IPS-18a (cell line): ENCODE data around the gene SHC1.
A peak's percentile ranks its signal among the peaks of the same experiment; 100 is the strongest.

Source experiments
- H3K27ac ChIP-seq: one replicate; pipeline ENCODE4 v1.5.1; 2013; ENCODE audit warnings: low read length
- H3K27me3 ChIP-seq: one replicate; pipeline ENCODE4 v1.6.1; 2013; ENCODE audit warnings: mild to moderate bottlenecking, low read length; ENCODE audit not compliant: control insufficient read depth, insufficient read depth
- H3K36me3 ChIP-seq: one replicate; pipeline ENCODE4 v1.6.1; 2013; ENCODE audit warnings: low read depth, low read length; ENCODE audit not compliant: control insufficient read depth
- H3K4me1 ChIP-seq: one replicate; pipeline ENCODE4 v1.6.1; 2013; ENCODE audit warnings: low read depth, low read length; ENCODE audit not compliant: control insufficient read depth
- H3K4me3 ChIP-seq: one replicate; pipeline ENCODE4 v1.5.1; 2013; ENCODE audit warnings: low read length
- H3K9ac ChIP-seq: one replicate; pipeline ENCODE4 v1.6.1; 2013; ENCODE audit warnings: mild to moderate bottlenecking, low read length, moderate library complexity
- H3K9me3 ChIP-seq: one replicate; pipeline ENCODE4 v1.6.1; 2013; ENCODE audit warnings: low read depth, low read length; ENCODE audit not compliant: control insufficient read depth

SHC1 gene

DNA sequence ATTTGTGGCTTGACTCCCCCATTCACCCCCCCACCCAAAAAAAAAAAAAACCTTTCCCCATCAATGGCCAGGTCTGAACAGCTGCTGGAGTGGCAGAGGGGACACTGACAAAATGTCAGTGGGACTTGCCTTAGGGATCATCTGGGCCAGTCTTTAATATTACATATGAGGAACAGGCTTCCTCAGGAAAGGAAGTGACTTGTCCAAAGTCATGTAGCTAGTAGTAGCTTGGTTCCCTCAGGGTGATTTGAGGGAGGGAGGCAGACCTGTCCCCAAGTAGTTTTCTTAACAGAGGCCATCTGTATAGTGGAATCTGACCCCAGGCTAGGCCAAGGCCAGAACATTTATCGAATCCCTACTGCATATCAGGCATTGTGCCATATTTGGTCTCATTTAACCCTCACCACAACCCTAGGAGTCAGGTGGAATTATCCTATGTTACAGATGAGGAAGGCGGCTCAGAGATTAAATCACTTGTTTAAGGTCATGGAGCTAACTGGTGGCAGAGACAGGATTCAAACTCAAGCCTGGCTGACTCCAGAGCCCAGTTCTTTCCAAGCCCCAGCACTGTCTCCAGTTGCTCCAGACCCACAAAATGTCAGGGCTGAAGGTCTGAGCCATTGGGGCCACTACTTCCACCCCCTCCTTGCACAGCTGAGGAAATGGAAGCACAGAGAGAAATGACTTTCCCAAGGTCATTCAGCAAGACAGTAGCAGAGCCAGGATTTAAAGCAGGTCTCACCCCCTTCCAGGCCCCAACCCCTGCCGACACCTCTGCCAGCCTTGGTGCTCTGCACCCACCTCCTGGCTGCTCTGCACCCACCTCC lies 42.4 kb upstream of the SHC1 start:
- H3K27me3 ChIP-seq: no peaks in the 10 kb centered on the region
- H3K9me3 ChIP-seq: no peaks in the 10 kb centered on the region
- no peak overlapping the region for H3K9ac ChIP-seq
- peaks cover 35% of the 10 kb centered on the region for H3K4me1 ChIP-seq
- H3K4me3 ChIP-seq: no peak overlapping the region
- peaks cover 10% of the 10 kb centered on the region for H3K36me3 ChIP-seq
- no peak overlapping the region for H3K27ac ChIP-seq

DNA sequence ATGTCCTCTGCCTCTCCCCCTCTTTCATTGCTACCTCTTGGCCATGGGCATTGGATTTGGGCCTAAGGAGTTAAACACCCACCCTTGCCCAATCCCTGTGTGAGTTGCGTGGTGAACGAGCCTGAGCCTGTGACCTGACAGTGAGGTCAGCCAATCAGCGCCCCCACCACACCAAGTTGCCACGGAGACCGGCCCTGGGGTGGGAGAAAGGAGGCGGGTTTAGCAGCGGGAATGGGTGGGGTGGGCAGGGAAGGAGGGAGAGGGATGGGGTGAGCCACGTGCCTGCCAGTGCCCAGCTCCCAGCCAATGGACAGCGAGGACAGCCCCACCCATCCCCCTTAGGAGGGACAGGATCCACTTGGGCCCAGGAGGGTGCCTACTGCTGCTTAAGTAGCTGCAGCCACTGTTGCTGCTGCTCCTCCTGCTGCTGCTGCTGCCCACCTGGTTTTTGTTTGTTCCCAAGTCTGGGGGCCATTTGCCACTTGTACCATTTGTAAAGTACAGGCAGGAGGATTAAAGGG lies 41.5 kb upstream of the SHC1 start:
- peak overlapping the region; percentile 42 for H3K4me3 ChIP-seq
- H3K27ac ChIP-seq: peak overlapping the region; percentile 63
- no peaks in the 10 kb centered on the region for H3K9me3 ChIP-seq
- H3K36me3 ChIP-seq: peaks cover 10% of the 10 kb centered on the region
- peaks cover 32% of the 10 kb centered on the region for H3K4me1 ChIP-seq
- no peak overlapping the region for H3K9ac ChIP-seq
- H3K27me3 ChIP-seq: no peaks in the 10 kb centered on the region

DNA sequence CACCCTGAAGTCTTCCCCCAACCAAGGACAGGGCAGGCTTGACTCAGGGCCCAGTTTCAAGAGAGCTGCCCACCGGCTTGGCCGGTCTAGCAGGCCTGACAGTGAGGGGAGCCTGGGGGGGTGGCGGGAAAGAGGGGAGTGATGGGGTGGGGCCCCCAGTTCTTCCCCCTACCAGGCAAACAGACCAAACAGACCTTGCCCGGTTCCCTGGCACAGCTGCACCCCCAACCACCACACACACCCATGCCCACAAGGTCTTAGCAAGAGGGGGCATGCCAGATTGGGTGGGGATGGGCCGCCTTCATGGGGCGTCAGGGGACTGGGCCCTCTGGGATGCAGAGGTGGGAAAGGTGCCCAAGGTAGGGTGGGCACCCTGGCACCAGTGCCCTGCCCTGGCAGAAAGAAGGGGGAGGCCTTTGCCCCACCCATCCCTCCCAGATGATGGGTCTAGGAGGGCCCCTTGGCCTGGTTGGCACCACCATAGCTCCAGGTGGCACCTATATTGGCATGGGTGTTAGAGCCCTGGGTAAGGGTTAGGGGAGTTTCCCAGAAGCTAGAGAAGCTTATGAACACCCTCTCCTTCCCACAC lies 41.0 kb upstream of the SHC1 start:
- Histone ChIP-seq H3K36me3 (peaks cover 10% of the 10 kb centered on the region), H3K9ac (no peak overlapping the region), H3K9me3 (no peaks in the 10 kb centered on the region), H3K4me1 (peaks cover 28% of the 10 kb centered on the region), H3K27me3 (no peaks in the 10 kb centered on the region), H3K4me3 (no peak overlapping the region), H3K27ac (no peak overlapping the region)

DNA sequence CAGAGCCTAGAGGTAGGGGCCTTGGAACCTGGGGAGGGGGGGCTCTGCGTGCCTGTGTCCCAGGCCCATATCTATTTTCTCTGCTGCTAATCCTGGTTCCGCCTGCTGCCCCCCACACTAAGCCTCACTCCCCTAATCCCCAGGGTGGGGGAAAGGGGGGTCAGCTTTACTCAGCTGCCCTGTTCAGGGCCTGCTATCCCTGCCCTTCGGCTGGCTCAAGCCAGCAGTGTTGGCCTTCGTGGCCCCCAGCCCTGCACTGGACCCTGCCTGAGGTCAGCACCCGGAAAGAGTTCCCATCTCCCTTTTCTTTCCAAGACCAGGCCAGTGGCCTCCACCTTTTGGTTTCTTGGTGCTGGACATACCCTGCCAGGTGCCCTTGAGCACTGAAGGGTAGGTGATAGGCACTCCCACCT lies 40.5 kb upstream of the SHC1 start:
- H3K9ac ChIP-seq: no peak overlapping the region
- no peak overlapping the region for H3K27ac ChIP-seq
- peaks cover 27% of the 10 kb centered on the region for H3K4me1 ChIP-seq
- H3K36me3 ChIP-seq: peaks cover 10% of the 10 kb centered on the region
- H3K27me3 ChIP-seq: no peaks in the 10 kb centered on the region
- no peak overlapping the region for H3K4me3 ChIP-seq
- H3K9me3 ChIP-seq: no peaks in the 10 kb centered on the region

DNA sequence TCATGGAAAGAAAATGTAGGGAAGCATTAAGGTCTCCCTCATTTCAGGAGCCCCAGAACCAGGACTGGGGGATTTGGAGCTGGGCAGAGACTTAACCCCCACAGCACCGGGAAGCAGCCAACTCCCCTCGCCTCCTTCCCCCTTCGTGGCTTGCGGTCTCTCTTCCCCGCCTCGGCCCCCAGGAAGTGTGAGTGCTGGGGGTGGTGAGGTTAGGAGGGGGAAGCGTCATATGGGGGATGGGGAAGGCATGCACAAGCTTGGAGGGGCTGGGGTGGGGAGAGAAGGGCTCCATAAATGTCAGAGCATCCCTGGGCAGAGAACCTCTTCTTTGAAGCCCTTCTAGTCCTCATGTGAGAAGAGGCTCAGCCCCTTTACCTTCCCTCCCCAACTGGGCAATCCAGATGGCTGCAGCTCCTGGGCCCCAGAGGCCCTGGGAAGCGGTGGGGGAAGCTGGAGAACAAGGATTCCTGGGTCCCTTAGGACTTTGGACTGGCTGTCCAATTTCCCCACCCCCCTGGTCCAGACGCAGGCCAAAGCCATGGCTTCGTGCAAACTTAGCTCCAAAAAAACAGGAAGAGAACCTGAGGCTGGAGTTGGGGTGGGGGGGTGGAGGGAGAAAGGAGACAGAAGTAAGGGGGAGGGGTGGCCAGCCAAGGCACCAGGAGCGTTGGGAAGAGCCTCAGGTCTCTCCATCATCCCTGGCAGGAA lies 39.8 kb upstream of the SHC1 start:
- peaks cover 6% of the 10 kb centered on the region for H3K36me3 ChIP-seq
- H3K4me1 ChIP-seq: peaks cover 27% of the 10 kb centered on the region
- H3K9ac ChIP-seq: no peak overlapping the region
- no peaks in the 10 kb centered on the region for H3K27me3 ChIP-seq
- no peak overlapping the region for H3K27ac ChIP-seq
- H3K9me3 ChIP-seq: no peaks in the 10 kb centered on the region
- H3K4me3 ChIP-seq: no peak overlapping the region

DNA sequence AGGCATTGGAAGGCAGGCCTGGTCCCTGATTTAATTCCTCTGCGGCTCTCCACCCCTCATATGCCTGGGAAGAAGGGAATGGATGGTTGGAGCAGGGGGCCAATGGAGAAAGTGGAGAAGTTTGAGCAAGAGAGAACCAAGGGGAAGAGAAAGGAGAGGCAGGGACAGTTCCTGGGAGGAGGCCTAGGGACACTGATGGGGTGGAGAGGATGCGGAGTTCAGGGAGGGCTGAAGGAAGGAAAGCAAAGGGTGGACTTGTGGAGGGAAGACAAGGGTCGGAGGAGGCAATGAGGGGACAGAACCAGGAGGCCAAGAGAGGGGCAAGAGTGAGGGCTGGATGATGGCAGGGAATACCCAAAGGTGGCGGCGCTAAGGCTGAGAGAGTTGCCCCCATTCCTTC lies 39.2 kb upstream of the SHC1 start:
- Histone ChIP-seq H3K9me3 (no peaks in the 10 kb centered on the region), H3K27me3 (no peaks in the 10 kb centered on the region), H3K9ac (no peak overlapping the region), H3K4me1 (peaks cover 32% of the 10 kb centered on the region), H3K36me3 (peaks cover 3% of the 10 kb centered on the region), H3K27ac (no peak overlapping the region), H3K4me3 (no peak overlapping the region)

DNA sequence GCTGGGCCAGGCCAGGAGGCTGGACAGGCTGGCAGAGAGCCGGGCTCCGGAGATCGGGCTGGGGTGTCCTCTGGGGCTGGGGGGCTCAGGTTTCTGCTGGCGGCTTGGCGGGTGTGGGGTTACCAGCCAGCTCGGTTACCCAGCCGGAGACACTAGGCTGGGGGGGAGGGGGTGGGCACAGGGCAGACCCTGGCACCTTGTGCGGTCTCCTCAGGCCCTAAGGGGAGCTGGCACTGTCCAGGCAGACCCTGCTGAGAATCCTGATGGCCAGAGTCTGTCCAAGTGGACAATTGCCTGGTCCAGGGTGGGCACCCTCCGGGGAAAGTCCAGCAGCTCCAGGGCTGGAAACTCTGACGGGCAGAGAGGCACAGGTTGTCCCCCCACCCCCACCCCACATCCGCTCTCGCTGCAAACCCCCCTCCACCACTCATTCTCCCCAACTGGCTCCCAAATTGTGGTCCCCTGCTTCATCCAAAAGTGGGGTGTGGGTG lies 38.7 kb upstream of the SHC1 start:
- no peak overlapping the region for H3K27ac ChIP-seq
- no peaks in the 10 kb centered on the region for H3K36me3 ChIP-seq
- H3K9me3 ChIP-seq: no peaks in the 10 kb centered on the region
- H3K9ac ChIP-seq: no peak overlapping the region
- no peaks in the 10 kb centered on the region for H3K27me3 ChIP-seq
- H3K4me3 ChIP-seq: no peak overlapping the region
- H3K4me1 ChIP-seq: peaks cover 37% of the 10 kb centered on the region

DNA sequence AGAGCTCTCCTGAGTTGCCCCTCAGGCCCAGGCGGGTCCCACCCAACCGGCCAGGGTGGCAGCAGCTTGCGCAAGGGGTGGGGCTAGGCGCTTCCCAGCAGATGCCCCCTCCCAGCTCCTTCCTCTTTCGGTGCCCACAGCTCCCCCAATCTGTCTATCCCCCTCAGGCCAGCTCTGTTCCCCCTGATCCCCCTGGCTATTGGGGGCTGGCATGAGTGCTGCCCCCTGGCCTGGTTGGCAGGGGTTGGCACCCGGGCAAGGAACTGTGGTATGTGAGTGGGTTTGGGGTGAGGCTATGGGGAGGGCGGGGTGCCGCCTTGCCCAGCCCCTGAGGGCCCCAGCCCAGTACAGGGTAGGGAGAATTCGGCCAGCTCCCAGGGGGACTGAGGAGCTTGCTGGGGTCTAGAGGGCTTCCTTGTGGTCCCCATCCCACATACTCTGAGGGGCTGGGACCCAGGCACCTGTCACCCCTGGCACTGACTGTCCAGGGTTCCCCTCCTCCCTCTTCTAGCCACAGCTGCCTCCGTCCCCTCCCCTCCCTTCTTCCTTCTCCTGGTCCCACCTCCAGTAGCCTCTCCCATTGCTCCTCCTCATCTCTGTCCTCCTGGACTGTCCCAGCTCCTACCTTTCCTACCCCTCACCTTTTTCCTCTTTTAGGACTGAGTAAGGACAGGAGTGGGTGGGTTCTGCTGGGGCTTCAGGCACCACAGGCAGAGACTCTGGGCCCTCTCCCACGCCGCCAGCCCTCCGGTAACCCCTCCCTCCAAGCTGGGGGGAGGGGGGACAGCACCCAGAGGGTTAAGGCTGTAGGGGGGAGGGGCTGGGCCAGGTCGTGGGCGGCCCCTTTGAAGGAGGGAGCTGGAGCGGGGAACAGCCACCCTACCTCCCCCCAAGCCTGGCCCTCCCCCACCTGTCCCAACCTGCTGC lies 37.7 kb upstream of the SHC1 start:
- Histone ChIP-seq H3K4me3 (peak overlapping the region; percentile 17), H3K4me1 (peaks cover 36% of the 10 kb centered on the region), H3K36me3 (no peaks in the 10 kb centered on the region), H3K9ac (no peak overlapping the region), H3K9me3 (no peaks in the 10 kb centered on the region), H3K27ac (no peak overlapping the region), H3K27me3 (no peaks in the 10 kb centered on the region)

DNA sequence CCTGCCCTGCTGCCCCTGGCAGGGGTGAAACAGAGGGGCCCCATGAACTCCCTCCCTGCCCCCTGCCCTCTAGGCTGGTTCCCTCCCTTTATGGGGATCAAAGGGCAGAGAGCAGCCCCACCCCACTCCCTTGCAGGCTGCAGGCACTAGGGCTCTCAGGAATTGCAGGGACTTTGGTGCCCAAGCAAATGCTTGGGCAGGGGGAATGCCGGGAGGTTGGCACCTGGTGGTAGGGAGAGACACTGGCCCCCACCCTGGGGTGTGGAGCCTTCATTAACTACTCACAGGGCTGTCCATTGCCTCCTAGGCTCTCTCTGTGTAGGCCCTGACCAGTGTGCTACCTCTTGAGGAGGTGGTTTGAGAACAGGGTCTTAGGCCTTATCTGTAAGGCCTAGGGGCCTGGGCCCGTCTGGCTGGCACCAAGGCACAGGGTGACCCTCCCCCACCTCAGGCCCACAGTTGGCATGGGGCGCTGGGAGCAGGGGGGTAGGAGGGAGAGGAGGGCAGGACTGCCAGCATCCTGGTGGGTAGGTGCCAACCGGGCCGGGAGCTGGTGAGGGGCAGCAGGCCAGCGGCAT lies 36.8 kb upstream of the SHC1 start:
- no peak overlapping the region for H3K27ac ChIP-seq
- no peaks in the 10 kb centered on the region for H3K36me3 ChIP-seq
- no peaks in the 10 kb centered on the region for H3K9me3 ChIP-seq
- no peak overlapping the region for H3K4me3 ChIP-seq
- no peaks in the 10 kb centered on the region for H3K27me3 ChIP-seq
- peaks cover 27% of the 10 kb centered on the region for H3K4me1 ChIP-seq
- H3K9ac ChIP-seq: no peak overlapping the region

DNA sequence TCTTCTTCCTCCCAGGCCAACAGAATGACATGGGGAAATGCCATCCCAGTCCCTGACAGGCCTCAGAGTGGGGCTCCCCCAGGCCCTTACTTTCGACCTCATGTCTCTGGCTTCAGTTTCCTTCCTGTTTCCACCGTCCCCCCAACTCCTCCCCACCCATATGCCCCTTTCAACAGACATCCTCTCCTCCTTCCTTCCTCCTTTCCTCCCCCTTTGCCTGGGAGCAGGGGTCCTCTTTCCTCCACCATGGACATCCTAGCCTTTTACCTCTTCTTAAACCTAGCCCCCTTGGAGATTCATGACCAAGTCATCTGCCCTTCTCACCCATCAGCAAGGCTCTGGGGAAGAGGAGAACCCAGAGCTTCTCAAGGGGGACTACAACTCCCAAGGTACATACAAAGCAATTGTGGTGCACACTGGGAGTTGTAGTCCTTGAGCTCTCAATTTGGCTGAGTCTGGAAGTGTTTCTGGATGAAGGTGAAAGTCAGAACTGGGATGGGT lies 36.1 kb upstream of the SHC1 start:
- Histone ChIP-seq H3K36me3 (no peaks in the 10 kb centered on the region), H3K4me3 (no peak overlapping the region), H3K27ac (no peak overlapping the region), H3K9me3 (no peaks in the 10 kb centered on the region), H3K9ac (no peak overlapping the region), H3K27me3 (no peaks in the 10 kb centered on the region), H3K4me1 (peaks cover 23% of the 10 kb centered on the region)
